Measurements from ENCODE around the gene SLC17A1.
"Not testable (repeated sequence)": the region's sequence is repeated elsewhere in the genome, so short reads cannot be mapped to it uniquely, and the experiment has no call there.

Gene SLC17A1

GRCh38 chr6:25756382-25757363 is 75.2 kb downstream of the SLC17A1 start:
- no peak for DNase-seq (ENCODE audit: low spot score)

- DNase-seq (ENCODE audit: low spot score), result no peak
These were observed 76.4 kb downstream of the SLC17A1 start for GRCh38 chr6:25755483-25755882.

- no peak for DNase-seq (ENCODE audit: low spot score)
These were observed 77.3 kb downstream of the SLC17A1 start, which contains the start of gene SLC17A4 for GRCh38 chr6:25754535-25754934. Gene SLC17A4 (plus strand): TSS chr6:25754742. CDS start chr6:25761963, 7,221 bp downstream.

DNA sequence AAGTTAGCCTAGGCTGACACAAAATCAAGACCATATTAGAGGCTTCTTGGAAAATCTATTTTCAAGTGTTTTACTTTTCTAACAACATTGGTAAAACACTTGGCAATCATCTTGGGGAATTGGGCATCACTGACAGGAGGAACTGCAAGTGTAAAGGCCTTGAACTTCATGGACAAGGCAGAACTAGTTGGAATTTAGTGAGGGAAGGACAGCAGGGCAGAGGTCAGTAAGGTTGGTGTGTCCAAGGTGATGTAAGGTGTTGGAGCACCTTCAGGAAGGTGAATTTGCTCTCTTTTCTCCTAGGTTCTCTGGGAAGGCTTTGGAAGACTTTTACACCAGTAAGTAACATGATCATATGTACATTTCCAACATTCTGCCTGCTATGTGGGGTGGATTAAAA is 78.8 kb downstream of the SLC17A1 start:
- no peak for DNase-seq (ENCODE audit: low spot score)

- DNase-seq (ENCODE audit: low spot score), result no peak
These were observed 80.9 kb downstream of the SLC17A1 start for GRCh38 chr6:25750906-25751305.

GRCh38 chr6:25749837-25750236 is 82.0 kb downstream of the SLC17A1 start:
- no peak for DNase-seq (ENCODE audit: low spot score)

GRCh38 chr6:25748601-25749517 is 83.0 kb downstream of the SLC17A1 start:
- not testable (repeated sequence) for DNase-seq (ENCODE audit: low spot score)

GRCh38 chr6:25748049-25748448 is 83.8 kb downstream of the SLC17A1 start:
- no peak for DNase-seq (ENCODE audit: low spot score)

DNA sequence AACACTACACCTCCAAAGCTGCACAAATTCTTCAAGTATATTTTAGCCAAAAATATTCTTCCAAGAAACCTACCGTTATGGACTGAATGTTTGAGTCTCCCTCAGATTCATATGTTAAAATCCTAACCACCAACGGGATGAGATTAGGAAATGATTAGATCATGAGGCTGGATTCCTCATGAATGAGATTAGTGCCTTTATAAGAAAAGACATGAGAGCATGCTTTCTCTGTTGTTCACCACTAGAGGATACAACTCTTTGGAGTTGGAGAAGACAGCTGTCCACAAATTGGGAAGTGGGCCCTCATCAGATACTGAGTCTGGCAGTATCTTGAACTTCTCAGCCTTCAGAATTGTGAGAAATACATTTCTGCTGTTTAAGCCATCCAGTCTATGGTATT is 84.4 kb downstream of the SLC17A1 start:
- DNase-seq (ENCODE audit: low spot score), result no peak

GRCh38 chr6:25746968-25747367 is 84.9 kb downstream of the SLC17A1 start:
- DNase-seq (ENCODE audit: low spot score), result peak; percentile 35

DNA sequence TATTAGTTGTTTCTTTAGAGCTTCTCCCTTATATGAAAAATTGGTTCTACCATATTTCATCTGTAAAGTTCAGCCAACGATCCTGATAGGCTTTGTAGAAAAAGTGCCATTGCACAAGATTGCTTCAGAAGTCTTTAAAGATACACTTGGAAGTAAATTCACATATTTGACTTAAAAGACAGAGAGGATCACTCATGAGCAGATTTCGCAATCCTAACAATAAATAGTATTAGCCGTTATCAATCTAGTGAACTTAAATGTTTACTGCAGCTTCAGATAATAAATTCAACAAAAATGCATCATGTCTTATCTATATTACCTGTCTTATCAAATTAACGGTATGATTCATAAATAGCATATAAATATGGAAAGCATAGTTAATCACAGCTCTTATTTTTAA is 86.0 kb downstream of the SLC17A1 start:
- no peak for DNase-seq (ENCODE audit: low spot score)

DNA sequence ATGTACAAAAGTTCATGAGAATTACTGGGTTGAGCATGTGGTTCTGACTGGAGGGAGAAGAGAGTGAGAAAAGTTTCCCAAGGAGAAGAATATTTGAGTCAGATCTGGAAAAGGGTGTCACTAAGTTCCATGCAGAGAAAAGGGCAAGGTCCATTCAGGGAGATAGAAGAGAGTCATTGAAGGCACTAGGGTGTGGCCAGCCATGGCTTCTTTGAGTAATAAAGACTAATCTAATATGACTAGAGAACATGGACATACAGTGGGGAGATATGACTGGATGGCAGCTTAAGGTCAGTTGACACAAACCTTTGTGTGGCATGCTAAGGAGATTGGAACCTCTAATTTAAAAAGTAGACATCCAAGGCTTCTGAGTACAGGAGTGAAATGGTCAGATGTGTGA is 88.0 kb downstream of the SLC17A1 start:
- no peak for DNase-seq (ENCODE audit: low spot score)

- DNase-seq (ENCODE audit: low spot score), result no peak
These were observed 96.6 kb downstream of the SLC17A1 start for GRCh38 chr6:25735261-25735660.

Measured in iPS-NIHi11 (cell line).